ENCODE results near the gene RAP1GAP. TPM values are rescaled to one million over a fixed set of nuclear protein-coding genes. Genes with fewer than 3 reads are reported as not detected.

The RAP1GAP gene
- total RNA-seq, 2 experiments from 2014 or later: 0.37 to 0.69 TPM

DNA sequence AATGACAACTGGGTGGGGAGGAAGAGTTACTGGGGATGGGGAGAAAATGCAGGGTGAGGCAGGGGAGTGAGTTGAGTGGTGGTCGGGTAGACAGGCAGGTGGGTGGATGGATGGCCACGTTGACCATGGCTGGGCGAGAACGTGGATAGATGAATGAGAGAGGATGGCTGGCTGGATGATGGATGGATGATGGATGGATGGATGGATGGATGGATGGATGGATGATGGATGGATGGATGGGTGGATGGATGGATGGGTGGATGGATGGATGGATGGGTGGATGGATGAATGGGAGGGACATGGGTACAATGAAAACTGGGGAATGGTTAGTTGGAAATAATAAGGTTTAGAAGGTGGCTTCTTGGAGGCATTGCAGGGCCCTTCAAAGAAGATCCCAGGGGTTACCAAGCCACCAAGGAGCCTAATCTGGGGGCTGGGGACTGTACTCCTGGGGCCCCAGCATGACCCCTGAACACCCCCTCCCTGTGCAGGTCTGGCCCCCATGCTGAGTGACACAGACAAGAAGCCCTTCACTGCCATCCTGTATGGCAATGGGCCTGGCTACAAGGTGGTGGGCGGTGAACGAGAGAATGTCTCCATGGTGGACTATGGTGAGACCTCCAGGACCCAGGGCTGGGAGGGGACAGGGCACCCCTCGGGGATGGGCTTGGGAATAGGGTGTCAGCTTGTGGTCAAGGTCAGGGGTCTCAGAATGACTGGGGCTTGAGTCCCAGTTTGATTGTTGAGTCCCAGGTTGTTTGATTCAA lies 92.9 kb downstream of the RAP1GAP start:
- Mint-ChIP-seq H3K9me3 (no peaks in the 10 kb centered on the region), H3K36me3 (no peaks in the 10 kb centered on the region), H3K4me1 (no peaks in the 10 kb centered on the region), H3K4me3 (no peak overlapping the region), H3K27ac (no peak overlapping the region), H3K27me3 (peaks cover 16% of the 10 kb centered on the region)
- ATAC-seq (ENCODE audit: low read depth): no peak
- POLR2A ChIA-PET: no interaction called here
- no peak for DNase-seq

DNA sequence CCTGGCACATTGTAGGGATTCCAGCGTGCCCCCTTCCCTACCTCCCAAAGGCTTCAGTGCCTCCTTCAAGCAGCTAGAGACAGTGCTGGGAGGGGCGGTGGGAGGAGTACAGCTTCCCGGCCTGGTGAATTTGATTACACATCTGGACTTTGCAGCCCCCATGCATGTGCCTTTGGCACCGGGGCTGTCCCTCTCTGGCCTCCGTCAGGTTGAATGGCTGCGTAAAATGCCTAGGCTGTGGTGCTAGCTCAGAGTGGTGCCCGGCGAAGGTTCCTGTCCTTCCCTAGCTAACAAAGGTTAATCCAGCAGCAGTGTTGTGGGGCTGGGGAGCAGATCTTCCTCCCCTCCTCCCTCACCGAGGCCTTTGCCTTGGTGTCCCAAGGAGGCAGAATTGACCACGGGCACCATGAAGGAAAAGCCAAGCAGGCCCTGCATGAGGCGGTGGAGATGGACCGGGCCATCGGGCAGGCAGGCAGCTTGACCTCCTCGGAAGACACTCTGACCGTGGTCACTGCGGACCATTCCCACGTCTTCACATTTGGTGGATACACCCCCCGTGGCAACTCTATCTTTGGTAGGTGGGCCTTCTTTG lies 93.7 kb downstream of the RAP1GAP start:
- no peaks in the 10 kb centered on the region for H3K4me1 Mint-ChIP-seq
- ATAC-seq (ENCODE audit: low read depth): no peak
- no peaks in the 10 kb centered on the region for H3K9me3 Mint-ChIP-seq
- H3K27ac Mint-ChIP-seq: no peak overlapping the region
- no peak for DNase-seq
- no peaks in the 10 kb centered on the region for H3K36me3 Mint-ChIP-seq
- peaks cover 16% of the 10 kb centered on the region for H3K27me3 Mint-ChIP-seq
- H3K4me3 Mint-ChIP-seq: no peak overlapping the region
- POLR2A ChIA-PET: no interaction called here

DNA sequence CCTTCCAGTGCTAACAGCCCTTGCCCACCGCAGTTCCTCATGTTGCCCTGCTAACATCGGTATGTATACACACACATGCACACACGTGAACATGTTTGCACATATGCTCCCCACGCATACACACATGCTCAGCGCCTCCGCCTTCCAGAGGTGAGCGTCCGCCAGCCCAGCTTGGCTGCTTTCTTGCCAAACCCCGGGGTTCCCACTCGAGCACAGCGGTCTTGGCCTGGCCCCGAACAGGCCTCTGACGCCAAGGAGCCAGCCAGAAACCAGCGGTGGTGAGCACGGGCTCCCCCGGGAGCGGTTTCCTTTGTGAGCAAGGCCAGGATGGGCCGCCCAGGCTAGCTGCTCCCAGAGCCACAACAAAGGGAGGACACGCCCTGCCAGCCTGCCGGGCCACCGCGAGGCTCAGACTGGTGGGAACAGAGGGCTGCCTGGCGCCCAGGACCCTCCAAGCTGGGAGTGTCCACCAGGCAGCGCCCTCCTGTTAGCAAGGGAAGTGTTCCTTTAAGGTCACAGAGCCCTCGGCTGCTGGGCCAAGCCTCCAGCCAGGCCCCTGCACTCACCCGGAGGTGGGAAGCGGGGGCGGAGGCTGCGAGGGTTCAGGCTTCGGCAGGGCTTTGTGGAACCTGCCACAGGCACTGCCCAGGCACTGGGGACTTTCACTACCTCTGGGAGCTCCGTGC lies 94.5 kb downstream of the RAP1GAP start:
- ATAC-seq (ENCODE audit: low read depth) (no peak), DNase-seq (no peak)
- Mint-ChIP-seq H3K9me3 (no peaks in the 10 kb centered on the region), H3K27ac (no peak overlapping the region), H3K36me3 (no peaks in the 10 kb centered on the region), H3K27me3 (peaks cover 16% of the 10 kb centered on the region), H3K4me1 (no peaks in the 10 kb centered on the region), H3K4me3 (no peak overlapping the region)
- POLR2A ChIA-PET: no interaction called here

DNA sequence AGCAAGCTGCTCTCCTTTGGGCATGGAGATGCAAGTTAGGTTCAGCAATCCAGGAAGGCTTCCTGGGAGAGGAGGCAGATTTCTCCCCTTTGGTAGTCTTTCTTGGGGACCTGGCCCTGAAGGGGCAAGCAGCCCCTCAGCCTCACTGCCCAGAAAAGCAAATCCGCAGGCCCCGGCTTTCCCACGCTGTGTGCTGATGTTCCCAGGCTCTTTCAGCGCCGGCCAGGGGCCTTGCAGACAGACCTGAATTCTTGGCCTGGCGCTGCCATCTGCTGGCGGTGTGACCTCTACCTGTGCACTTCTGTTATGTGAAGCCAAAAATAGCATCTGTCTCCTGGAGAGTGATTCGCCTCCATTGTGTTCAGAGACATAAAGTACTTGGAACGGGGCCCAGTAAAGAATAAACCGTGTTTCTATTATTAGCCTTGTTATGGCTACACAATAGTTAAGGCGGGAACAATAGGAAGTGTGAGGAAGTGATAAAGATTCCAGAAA lies 95.1 kb downstream of the RAP1GAP start:
- no peak for ATAC-seq (ENCODE audit: low read depth)
- DNase-seq: no peak
- H3K36me3 Mint-ChIP-seq: no peaks in the 10 kb centered on the region
- H3K27ac Mint-ChIP-seq: no peak overlapping the region
- peaks cover 16% of the 10 kb centered on the region for H3K27me3 Mint-ChIP-seq
- H3K9me3 Mint-ChIP-seq: no peaks in the 10 kb centered on the region
- POLR2A ChIA-PET: no interaction called here
- H3K4me3 Mint-ChIP-seq: no peak overlapping the region
- H3K4me1 Mint-ChIP-seq: no peaks in the 10 kb centered on the region

DNA sequence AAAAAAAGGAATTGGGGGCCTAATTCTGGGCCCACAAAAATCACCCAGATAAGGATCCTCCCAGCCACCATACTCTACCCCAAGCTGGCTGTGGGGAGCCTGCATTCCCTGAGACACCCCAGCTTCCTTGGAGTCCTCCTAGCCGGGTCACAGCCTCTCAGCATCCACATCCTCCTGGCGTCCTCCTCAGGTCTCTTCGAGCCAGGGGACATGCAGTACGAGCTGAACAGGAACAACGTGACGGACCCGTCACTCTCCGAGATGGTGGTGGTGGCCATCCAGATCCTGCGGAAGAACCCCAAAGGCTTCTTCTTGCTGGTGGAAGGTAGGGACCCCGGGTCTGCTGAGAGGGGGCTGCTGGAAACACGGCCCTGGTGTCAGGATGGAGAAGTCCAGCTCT lies 95.7 kb downstream of the RAP1GAP start:
- H3K9me3 Mint-ChIP-seq: no peaks in the 10 kb centered on the region
- POLR2A ChIA-PET: interaction anchor here (0.5 kb wide), 1 partner anchor 104 kb away, joined by 3 read pairs; no protein-coding TSS in a partner anchor
- H3K27me3 Mint-ChIP-seq: peaks cover 16% of the 10 kb centered on the region
- no peaks in the 10 kb centered on the region for H3K36me3 Mint-ChIP-seq
- ATAC-seq (ENCODE audit: low read depth): no peak
- no peak overlapping the region for H3K27ac Mint-ChIP-seq
- no peak for DNase-seq
- no peak overlapping the region for H3K4me3 Mint-ChIP-seq
- H3K4me1 Mint-ChIP-seq: no peaks in the 10 kb centered on the region

DNA sequence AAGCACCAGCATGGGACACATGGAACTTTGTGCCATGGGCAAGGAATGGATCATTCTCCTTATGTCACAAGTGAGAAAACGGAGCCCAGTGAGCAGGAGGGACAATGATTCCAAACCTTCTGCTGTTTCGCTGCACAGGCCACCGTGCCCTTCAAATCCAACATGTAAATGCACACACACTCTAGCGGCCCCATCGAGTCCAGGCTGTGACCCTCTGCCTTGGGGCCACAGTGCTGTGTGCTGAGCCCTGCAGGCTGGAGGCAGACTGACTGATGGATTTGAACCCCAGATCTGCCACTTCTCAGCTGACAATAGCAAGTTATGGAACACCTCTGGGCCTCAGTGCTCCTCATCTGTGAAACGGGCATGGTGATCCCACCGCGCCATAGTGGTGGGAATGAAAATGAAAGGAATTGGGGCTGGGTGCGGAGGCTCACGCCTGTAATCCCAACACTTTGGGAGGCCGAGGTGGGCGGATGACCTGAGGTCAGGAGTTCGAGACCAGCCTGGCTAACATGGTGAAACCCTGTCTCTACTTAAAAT lies 96.4 kb downstream of the RAP1GAP start:
- no peaks in the 10 kb centered on the region for H3K9me3 Mint-ChIP-seq
- POLR2A ChIA-PET: interaction anchor here (0.5 kb wide), 1 partner anchor 105 kb away, joined by 3 read pairs; no protein-coding TSS in a partner anchor
- no peak overlapping the region for H3K27ac Mint-ChIP-seq
- DNase-seq: no peak
- no peak for ATAC-seq (ENCODE audit: low read depth)
- H3K4me3 Mint-ChIP-seq: no peak overlapping the region
- H3K4me1 Mint-ChIP-seq: no peaks in the 10 kb centered on the region
- H3K36me3 Mint-ChIP-seq: no peaks in the 10 kb centered on the region
- H3K27me3 Mint-ChIP-seq: peaks cover 16% of the 10 kb centered on the region

DNA sequence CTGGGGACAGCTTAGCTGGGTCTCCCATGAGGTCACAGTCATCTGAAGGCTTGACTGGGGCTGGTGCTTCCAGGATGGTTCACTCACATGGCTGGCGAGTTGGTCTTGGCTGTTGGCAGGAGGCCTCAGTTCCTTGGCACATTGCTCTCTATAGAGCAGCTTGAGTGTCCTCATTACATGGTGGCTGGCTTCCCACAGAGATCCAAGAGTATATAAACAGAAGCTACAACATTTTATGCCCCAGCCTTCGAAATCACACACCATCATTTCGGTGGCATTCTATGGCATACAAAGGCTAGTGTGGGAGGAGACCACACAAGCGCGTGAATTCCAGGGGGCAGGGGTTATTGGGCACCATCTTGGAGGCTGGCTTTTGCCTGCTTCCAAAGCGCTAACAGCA lies 96.9 kb downstream of the RAP1GAP start:
- POLR2A ChIA-PET: no interaction called here
- no peaks in the 10 kb centered on the region for H3K36me3 Mint-ChIP-seq
- H3K9me3 Mint-ChIP-seq: no peaks in the 10 kb centered on the region
- ATAC-seq (ENCODE audit: low read depth) (no peak), DNase-seq (no peak)
- no peak overlapping the region for H3K4me3 Mint-ChIP-seq
- H3K27ac Mint-ChIP-seq: no peak overlapping the region
- H3K27me3 Mint-ChIP-seq: peaks cover 16% of the 10 kb centered on the region
- H3K4me1 Mint-ChIP-seq: no peaks in the 10 kb centered on the region

DNA sequence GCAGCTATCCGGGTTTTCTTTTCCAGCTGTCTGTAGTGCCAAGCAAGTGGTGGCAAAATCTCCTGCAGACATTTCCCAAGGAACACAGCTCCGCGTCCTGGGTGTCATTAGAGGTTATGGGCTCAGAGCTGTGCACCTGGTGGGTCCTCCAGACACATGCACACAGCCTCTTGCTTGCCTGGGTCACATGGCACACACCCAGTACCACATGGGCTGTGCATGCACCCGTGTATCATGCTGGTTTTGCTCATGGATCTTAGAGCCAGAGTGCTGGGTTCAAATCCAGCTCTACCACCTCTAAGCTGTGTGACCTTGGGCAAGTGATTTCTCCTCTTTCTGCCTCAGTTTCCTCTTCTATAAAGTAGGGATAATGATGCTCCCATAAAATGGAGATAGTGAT lies 98.3 kb downstream of the RAP1GAP start:
- DNase-seq (no peak), ATAC-seq (ENCODE audit: low read depth) (no peak)
- H3K4me3 Mint-ChIP-seq: no peak overlapping the region
- H3K27ac Mint-ChIP-seq: no peak overlapping the region
- H3K9me3 Mint-ChIP-seq: no peaks in the 10 kb centered on the region
- no peaks in the 10 kb centered on the region for H3K36me3 Mint-ChIP-seq
- H3K27me3 Mint-ChIP-seq: peaks cover 16% of the 10 kb centered on the region
- H3K4me1 Mint-ChIP-seq: no peaks in the 10 kb centered on the region
- POLR2A ChIA-PET: no interaction called here

DNA sequence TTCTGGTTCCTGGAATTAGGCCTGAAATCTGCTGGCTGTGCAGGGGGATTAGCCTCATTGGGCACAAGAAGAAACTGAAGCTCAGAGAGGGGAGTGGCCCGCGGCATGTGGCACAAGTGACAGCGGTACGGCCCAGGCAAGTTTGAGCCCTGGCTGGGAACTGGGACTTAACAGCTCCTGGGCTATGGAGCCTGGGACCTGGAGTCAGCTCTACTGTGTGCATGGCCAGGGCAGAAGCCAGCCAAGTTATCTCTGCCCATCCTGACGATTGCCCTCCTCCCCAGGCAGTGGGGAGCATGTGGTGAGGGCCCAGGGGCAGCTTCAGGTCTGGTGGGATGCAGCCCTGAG lies 98.7 kb downstream of the RAP1GAP start:
- DNase-seq (no peak), ATAC-seq (ENCODE audit: low read depth) (no peak)
- H3K36me3 Mint-ChIP-seq: no peaks in the 10 kb centered on the region
- no peak overlapping the region for H3K27ac Mint-ChIP-seq
- H3K27me3 Mint-ChIP-seq: peaks cover 14% of the 10 kb centered on the region
- H3K4me1 Mint-ChIP-seq: no peaks in the 10 kb centered on the region
- H3K9me3 Mint-ChIP-seq: no peaks in the 10 kb centered on the region
- POLR2A ChIA-PET: no interaction called here
- no peak overlapping the region for H3K4me3 Mint-ChIP-seq

DNA sequence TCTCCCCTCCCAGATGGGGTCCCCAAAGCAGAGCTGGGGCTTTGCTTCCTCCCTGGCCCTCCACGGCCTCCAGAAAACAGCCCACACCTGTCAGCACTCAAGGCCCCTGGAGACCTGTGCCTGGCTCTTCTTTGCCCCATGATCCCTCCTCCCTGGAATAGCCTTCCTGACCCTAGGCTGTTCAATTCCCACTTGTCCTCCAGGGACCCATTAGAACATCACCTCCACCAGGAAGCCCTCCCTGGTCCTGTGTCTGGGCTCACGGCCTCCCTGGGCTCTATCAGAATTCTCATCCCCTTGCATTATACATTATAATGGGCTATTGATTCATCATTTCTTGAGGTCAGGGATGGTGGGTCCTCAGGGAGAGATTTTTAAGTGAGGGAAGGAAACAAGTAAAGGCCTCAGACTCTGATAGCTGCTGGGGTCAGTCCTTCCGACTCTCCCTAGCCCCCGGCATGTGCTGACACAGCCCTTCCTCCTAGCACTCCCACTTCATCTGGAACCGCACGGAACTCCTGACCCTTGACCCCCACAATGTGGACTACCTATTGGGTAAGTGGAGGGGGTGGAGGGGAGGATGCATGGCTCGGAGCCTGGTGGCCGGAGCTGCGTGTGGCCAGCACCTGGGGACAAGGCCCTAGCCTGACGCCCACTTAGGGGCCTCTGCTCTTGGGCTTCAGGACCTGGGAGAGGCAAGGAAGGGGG lies 99.2 kb downstream of the RAP1GAP start:
- no peaks in the 10 kb centered on the region for H3K36me3 Mint-ChIP-seq
- H3K4me1 Mint-ChIP-seq: no peaks in the 10 kb centered on the region
- no peak overlapping the region for H3K4me3 Mint-ChIP-seq
- H3K27me3 Mint-ChIP-seq: peaks cover 14% of the 10 kb centered on the region
- POLR2A ChIA-PET: no interaction called here
- H3K9me3 Mint-ChIP-seq: no peaks in the 10 kb centered on the region
- ATAC-seq (ENCODE audit: low read depth): no peak
- no peak for DNase-seq
- H3K27ac Mint-ChIP-seq: no peak overlapping the region

DNA sequence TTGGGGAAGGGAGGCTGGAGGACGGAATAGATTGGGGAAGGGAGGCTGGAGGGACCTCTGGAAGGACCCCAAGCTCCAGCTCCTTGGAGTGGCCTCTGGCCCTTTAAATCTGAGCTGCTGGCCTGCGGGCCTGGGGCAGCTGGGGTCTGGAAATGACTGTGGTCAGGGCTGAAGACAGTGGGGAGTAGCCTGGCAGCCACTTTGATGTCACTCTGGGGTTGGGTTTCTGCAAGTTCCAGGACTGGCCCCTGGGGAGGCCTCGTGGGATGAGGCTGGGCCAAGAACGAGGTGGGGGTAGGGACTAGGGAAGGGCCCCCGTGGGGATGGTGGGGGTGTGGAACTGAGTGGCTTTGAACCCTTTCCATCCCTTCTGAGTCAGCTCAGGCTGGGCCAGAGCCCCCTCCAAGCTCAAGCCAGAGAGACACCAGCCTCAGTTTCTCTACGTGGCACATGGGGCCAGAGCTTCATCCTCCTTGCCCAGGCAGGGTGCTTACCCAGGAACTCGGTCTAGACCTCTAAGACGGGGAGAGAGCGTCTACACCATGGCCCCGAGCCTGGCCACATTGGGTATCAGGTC lies 100.3 kb downstream of the RAP1GAP start:
- no peaks in the 10 kb centered on the region for H3K4me1 Mint-ChIP-seq

DNA sequence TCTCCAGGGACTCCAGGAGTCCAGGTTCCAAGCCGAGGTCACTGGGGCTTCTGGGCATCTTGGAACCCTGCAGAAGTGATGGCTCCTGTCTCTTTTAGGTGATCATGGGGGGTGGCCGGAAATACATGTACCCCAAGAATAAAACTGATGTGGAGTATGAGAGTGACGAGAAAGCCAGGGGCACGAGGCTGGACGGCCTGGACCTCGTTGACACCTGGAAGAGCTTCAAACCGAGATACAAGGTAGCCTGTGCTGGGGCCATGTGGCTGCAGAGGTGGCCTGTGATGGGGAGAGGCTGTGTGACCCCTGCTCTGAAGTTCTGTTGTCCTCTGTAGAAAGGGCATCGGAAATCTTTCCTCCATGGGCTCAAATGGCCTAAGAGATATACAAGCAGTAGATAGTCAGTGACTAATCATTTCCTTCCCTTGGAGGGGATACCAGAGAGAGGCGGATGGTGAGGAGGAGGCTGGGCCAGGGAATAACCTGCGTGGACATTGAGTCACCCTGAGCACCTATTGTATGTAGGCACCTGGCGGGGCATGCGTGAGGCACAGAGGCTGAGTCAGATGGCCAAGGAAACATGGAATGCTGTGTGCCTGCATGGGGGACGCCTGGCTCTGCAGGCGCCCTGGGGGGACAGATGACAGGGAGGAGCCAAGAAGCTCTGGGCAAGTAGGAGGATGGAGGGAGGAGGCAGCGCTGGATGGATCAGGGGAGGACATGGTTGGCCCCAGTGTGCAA lies 101.0 kb downstream of the RAP1GAP start:
- Mint-ChIP-seq H3K27ac (no peak overlapping the region), H3K36me3 (no peaks in the 10 kb centered on the region), H3K4me1 (no peaks in the 10 kb centered on the region), H3K9me3 (no peaks in the 10 kb centered on the region), H3K4me3 (no peak overlapping the region), H3K27me3 (peaks cover 3% of the 10 kb centered on the region)
- POLR2A ChIA-PET: no interaction called here
- ATAC-seq (ENCODE audit: low read depth) (no peak), DNase-seq (no peak)

More for the DNA sequence above, 100.3 kb downstream of the RAP1GAP start:
- DNase-seq: no peak
- no peaks in the 10 kb centered on the region for H3K9me3 Mint-ChIP-seq
- no peak overlapping the region for H3K27ac Mint-ChIP-seq
- no peaks in the 10 kb centered on the region for H3K36me3 Mint-ChIP-seq
- peaks cover 7% of the 10 kb centered on the region for H3K27me3 Mint-ChIP-seq
- no peak for ATAC-seq (ENCODE audit: low read depth)
- POLR2A ChIA-PET: no interaction called here
- no peak overlapping the region for H3K4me3 Mint-ChIP-seq
